Hepatocyte (in vitro differentiated cells): ENCODE measurements around the gene PACRG. TPM values are rescaled to one million over a fixed set of nuclear protein-coding genes. Genes with fewer than 3 reads are reported as not detected.

Source experiments
- DNase-seq: peaks from one replicate; pipeline ENCODE4 v3.0.0-alpha.2; 2016; ENCODE audit warnings: low spot score
- H2AFZ ChIP-seq: fragments of 200-600 bp; sonication (generic); 2 replicates; pipeline ENCODE4 v1.6.0; 2016; ENCODE audit warnings: antibody characterized with exemption, mild to moderate bottlenecking
- H3K27ac ChIP-seq: fragments of 200-600 bp; sonication (generic); 2 replicates; pipeline ENCODE4 v1.5.1; 2016; ENCODE audit warnings: mild to moderate bottlenecking
- H3K27me3 ChIP-seq: fragments of 200-600 bp; sonication (generic); 2 replicates; pipeline ENCODE4 v1.6.1; 2016
- H3K36me3 ChIP-seq: fragments of 200-600 bp; sonication (generic); replicated peaks from 2 replicates; pipeline ENCODE4 v1.5.1; 2016; ENCODE audit warnings: low read depth; ENCODE audit not compliant: insufficient read depth
- H3K4me1 ChIP-seq: fragments of 200-600 bp; sonication (generic); 2 replicates; pipeline ENCODE4 v1.5.1; 2016; ENCODE audit warnings: mild to moderate bottlenecking, moderate library complexity; ENCODE audit not compliant: insufficient read depth
- H3K4me2 ChIP-seq: fragments of 200-600 bp; sonication (generic); 2 replicates; pipeline ENCODE4 v1.6.0; 2016
- H3K4me3 ChIP-seq: fragments of 200-600 bp; sonication (generic); 2 replicates; pipeline ENCODE4 v1.5.1; 2016; ENCODE audit warnings: mild to moderate bottlenecking
- H3K79me2 ChIP-seq: fragments of 200-600 bp; sonication (generic); 2 replicates; pipeline ENCODE4 v1.6.0; 2017; ENCODE audit warnings: mild to moderate bottlenecking
- H3K9me2 ChIP-seq: fragments of 200-600 bp; sonication (generic); replicated peaks from 2 replicates; pipeline ENCODE4 v1.6.0; 2017; ENCODE audit warnings: mild to moderate bottlenecking; ENCODE audit not compliant: insufficient read depth
- H3K9me3 ChIP-seq: fragments of 200-600 bp; sonication (generic); 2 replicates; pipeline ENCODE4 v1.5.1; 2016; ENCODE audit warnings: low read depth, mild to moderate bottlenecking
- H4K20me1 ChIP-seq: fragments of 200-600 bp; sonication (generic); 2 replicates; pipeline ENCODE4 v1.6.0; 2016; ENCODE audit warnings: mild to moderate bottlenecking; ENCODE audit not compliant: insufficient read depth, poor library complexity, severe bottlenecking
- CTCF ChIP-seq: fragments of 200-600 bp; sonication (generic); IDR thresholded peaks from 2 replicates; pipeline ENCODE4 v1.5.1; 2016; ENCODE audit warnings: antibody characterized with exemption, mild to moderate bottlenecking; ENCODE audit not compliant: poor library complexity
- EZH2 ChIP-seq: fragments of 200-600 bp; sonication (generic); IDR thresholded peaks from 2 replicates; pipeline ENCODE4 v1.6.1; 2016; ENCODE audit warnings: antibody characterized with exemption, mild to moderate bottlenecking, borderline replicate concordance
- EZH2phosphoT487 ChIP-seq: fragments of 200-600 bp; sonication (generic); IDR thresholded peaks from one replicate; pipeline ENCODE4 v1.6.1; 2018; ENCODE audit warnings: antibody characterized with exemption, mild to moderate bottlenecking, low read depth, moderate library complexity; ENCODE audit not compliant: unreplicated experiment, severe bottlenecking
- WGBS: methylation state at CpG from one replicate; pipeline ENCODE4 v1.1.6; 2016; ENCODE audit warnings: low lambda C conversion rate; ENCODE audit errors: missing lambda C conversion rate; 5-methylcytosine and 5-hydroxymethylcytosine counted together
- polyA plus RNA-seq: library from polyadenylated mRNA; unstranded; fragments of >200 nt; fragmentation: Nextera tagmentation; extraction: Ambion mirVana; gene quantifications from 2 replicates; pipeline ENCODE4 v1.2.1, GENCODE V29; 2016
- total RNA-seq: library from RNA; depleted of rRNA; stranded (reverse); fragments of >200 nt; gene quantifications from 2 replicates; pipeline ENCODE4 v1.2.3, GENCODE V29; 2014

Gene PACRG
- total and polyA plus RNA-seq, 2 experiments from 2014 or later, result 0.91 to 2.6 TPM

GRCh38 chr6:163195721-163196691, 468.2 kb downstream of the PACRG start:
- DNase-seq, result no peak
- no peaks in the 10 kb centered on the region for H3K27me3 ChIP-seq
- no peak overlapping the region for H3K4me2 ChIP-seq
- H3K9me2 ChIP-seq, result no peaks in the 10 kb centered on the region
- no peaks in the 10 kb centered on the region for H3K9me3 ChIP-seq
- TF ChIP-seq EZH2phosphoT487 (no peak), CTCF (no peak), EZH2 (no peak)
- no peak overlapping the region for H3K4me3 ChIP-seq
- H2AFZ ChIP-seq, result no peak overlapping the region
- 92% methylated on average over 30 of the region's 31 CpGs for WGBS
- no peaks in the 10 kb centered on the region for H3K4me1 ChIP-seq
- H4K20me1 ChIP-seq, result no peaks in the 10 kb centered on the region
- H3K27ac ChIP-seq, result no peak overlapping the region
- no peaks in the 10 kb centered on the region for H3K79me2 ChIP-seq
- no peaks in the 10 kb centered on the region for H3K36me3 ChIP-seq

DNA sequence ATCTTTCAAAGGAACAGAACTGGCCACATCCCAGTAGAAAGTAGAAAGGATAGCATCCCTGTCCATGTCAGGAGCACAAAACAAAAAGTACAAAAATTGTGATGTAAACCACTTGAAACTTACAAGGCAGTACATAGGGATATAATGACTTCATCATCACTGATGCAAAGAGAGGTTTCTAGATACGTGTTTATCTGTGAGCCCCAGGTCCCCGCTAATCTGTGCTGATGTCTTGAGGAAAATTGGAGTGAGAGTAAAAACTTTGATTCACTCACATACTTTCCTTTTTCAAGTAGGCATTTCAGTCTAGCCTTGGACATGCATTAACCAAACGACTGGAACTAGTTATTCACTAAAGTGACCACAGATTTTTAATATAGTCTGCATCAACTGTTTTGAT, 470.1 kb downstream of the PACRG start:
- no peaks in the 10 kb centered on the region for H3K79me2 ChIP-seq
- 84% methylated on average over 3 of the region's 3 CpGs for WGBS

DNA sequence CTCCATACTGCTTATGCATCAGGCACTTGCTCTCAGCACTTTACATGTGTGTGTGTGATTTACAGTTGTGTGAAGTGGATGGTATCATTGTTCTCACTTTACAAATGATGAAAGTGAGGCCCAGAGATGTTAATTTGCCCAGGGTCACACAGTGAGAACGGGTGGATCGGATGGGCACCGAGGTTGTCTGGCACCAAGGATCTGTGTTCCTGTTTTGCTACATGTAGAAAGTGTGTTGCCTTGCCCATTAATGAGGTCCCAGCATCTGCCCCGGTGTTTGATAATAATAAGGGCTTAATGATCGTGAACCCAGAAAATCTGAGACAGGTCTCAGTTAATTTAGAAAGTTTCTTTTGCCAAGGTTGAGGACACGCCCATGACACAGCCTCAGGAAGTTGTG, 470.6 kb downstream of the PACRG start:
- Histone ChIP-seq H3K79me2 (no peaks in the 10 kb centered on the region), H3K4me2 (no peak overlapping the region), H3K27ac (no peak overlapping the region), H3K27me3 (no peaks in the 10 kb centered on the region), H4K20me1 (no peaks in the 10 kb centered on the region), H3K4me3 (no peak overlapping the region), H3K9me3 (no peaks in the 10 kb centered on the region), H3K9me2 (no peaks in the 10 kb centered on the region), H3K4me1 (no peaks in the 10 kb centered on the region), H2AFZ (no peak overlapping the region), H3K36me3 (no peaks in the 10 kb centered on the region)
- TF ChIP-seq EZH2phosphoT487, result no peak
- no peak for TF ChIP-seq EZH2
- TF ChIP-seq CTCF, result no peak
- DNase-seq, result no peak
- WGBS, result 91% methylated on average over 6 of the region's 6 CpGs

More for the DNA sequence above, 470.1 kb downstream of the PACRG start:
- DNase-seq, result no peak
- no peaks in the 10 kb centered on the region for H3K27me3 ChIP-seq
- H3K4me2 ChIP-seq, result no peak overlapping the region
- TF ChIP-seq CTCF (no peak), EZH2 (no peak), EZH2phosphoT487 (no peak)
- H2AFZ ChIP-seq, result no peak overlapping the region
- H3K36me3 ChIP-seq, result no peaks in the 10 kb centered on the region
- H4K20me1 ChIP-seq, result no peaks in the 10 kb centered on the region
- H3K9me3 ChIP-seq, result no peaks in the 10 kb centered on the region
- no peaks in the 10 kb centered on the region for H3K4me1 ChIP-seq
- no peak overlapping the region for H3K27ac ChIP-seq
- H3K4me3 ChIP-seq, result no peak overlapping the region
- no peaks in the 10 kb centered on the region for H3K9me2 ChIP-seq
